ENCODE measurements around the gene ZNF28.
"Not testable (repeated sequence)": the region's sequence is repeated elsewhere in the genome, so short reads cannot be mapped to it uniquely, and the experiment has no call there.

ZNF28 gene

DNA sequence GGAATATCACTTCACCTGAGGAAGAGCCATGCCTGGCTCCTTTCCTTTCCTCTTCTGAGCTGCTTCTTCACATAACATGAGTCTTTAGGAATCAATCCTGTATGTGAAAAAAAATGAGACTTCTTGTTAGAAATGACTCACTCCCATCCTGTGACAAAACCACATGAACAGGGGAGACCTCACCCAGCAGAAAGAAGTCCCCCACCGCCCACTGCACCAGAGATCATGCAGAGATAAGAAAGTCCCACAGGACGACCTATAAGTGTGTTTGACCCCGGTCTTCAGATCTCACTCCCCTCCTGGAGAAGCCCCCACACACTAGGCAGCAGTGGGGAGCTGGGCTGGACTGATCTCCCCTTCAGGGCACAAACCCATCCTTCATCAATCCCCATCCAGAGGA, 42.6 kb downstream of the ZNF28 start:
- no peak for DNase-seq (ENCODE audit: low read depth)

DNA sequence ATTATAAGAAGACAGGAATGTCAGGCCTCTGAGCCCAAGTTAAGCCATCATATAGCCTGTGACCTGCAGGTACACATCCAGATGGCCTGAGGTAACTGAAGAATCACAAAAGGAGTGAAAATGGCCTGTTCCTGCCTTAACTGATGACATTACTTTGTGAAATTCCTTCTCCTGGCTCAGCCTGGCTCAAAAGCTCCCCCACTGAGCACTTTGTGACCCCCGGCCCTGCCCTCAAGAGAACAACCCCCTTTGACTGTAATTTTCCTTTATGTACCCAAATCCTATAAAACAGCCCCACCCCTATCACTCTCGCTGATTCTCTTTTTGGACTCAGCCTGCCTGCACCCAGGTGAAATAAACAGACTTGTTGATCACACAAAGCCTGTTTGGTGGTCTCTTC, 65.0 kb downstream of the ZNF28 start:
- DNase-seq (ENCODE audit: low read depth): not testable (repeated sequence)

DNA sequence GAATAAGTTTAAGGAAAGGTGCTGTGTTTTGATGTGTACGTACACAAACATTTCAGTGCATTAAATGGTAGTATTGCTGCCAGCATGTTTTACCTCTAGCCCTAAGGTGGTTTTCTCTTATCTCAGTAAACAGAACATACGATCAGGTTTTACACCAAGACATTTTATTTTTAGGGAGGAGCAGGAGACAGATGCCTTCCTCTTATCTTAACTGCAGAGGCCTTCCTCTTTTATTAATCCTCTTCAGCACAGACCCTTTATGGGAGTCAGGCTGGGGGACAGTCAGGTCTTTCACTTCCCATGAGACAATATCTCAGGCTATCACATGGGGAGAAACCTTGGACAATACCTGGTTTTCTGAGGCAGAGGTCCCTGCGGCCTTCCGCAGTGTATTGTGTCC, 71.7 kb downstream of the ZNF28 start:
- DNase-seq (ENCODE audit: low read depth): no peak

DNA sequence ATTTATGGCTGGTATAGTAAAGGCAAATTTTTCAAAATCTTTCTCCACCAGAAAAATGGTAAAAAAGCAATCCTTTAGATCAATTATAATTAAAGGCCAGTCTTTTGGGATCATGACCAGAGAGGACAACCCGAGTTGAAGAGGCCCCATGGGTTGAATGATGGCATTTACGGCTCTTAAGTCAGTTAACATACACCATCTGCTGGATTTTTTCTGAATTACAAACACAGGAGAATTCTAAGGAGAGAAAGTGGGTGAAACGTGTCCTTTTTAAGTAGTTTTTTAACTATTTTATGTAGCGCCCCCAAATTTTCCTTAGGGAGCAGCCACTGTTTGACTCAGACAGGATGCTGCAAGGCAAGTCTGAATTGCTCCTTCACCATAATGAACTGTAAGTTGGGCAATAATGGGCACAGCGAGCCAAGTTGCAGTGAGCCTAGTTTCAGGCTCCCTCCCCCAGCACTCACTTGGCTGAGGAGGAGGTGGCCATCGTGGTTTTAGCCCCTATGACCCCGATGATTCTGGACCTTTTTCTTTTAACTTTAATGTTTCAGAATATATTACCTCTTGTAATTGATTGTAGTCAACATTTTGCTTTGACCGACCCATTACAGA, 73.0 kb downstream of the ZNF28 start:
- peak; percentile 20 for DNase-seq (ENCODE audit: low read depth)

All from non-pigmented ciliary epithelial cell (primary cell).